OCI-LY3 (cell line): ENCODE results near the gene ANKRD11.

Source experiments
- CTCF ChIP-seq: fragments of 200-600, 300-600 bp; sonication (generic); IDR thresholded peaks from 2 replicates; pipeline ENCODE4 v1.5.1; 2014; ENCODE audit warnings: antibody characterized with exemption, low read length, low read depth
- EZH2phosphoT487 ChIP-seq: fragments of 200-600 bp; shearing (Covaris generic); IDR thresholded peaks from 2 replicates; pipeline ENCODE4 v1.6.1; 2018; ENCODE audit warnings: antibody characterized with exemption, mixed run types, low read depth

- no peak for TF ChIP-seq CTCF
- no peak for TF ChIP-seq EZH2phosphoT487
Measured at GRCh38 chr16:89484923-89485679, 5.3 kb downstream of the ANKRD11 start.
